Measurements from ENCODE around the gene GYG2.

The GYG2 gene

DNA sequence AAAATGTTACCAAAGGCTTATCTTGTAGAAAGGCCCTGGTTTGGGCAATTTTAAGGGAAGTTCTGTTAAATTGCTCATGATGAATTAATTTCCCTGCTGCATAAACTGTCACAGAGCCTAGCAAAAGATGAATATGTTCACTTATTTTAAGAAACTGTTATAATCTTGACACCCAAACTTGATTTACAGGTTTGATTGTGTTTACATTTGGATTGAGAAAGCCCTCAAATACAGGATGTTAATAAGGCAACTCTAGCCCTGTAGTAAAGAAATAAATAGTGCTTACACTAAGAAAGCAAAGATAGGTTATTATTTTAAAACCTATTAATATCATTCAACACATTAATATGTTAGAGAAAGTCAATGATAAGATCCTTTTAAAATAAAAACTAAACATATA, 18.3 kb downstream of the GYG2 start:
- H3K9me3 ChIP-seq (ENCODE audit: control insufficient read depth, low read depth, low read length) = no peaks in the 10 kb centered on the region
- no peak overlapping the region for H3K4me3 ChIP-seq (ENCODE audit: low read length)
- H3K36me3 ChIP-seq (ENCODE audit: control insufficient read depth, low read depth, low read length) = peaks cover 11% of the 10 kb centered on the region
- no peak overlapping the region for H3K9ac ChIP-seq (ENCODE audit: low read length)
- peaks cover 14% of the 10 kb centered on the region for H3K4me1 ChIP-seq (ENCODE audit: control insufficient read depth, low read depth, low read length)
- H3K27me3 ChIP-seq (ENCODE audit: control insufficient read depth, insufficient read depth, low read length) = no peaks in the 10 kb centered on the region
- H3K27ac ChIP-seq (ENCODE audit: low read length) = no peak overlapping the region

DNA sequence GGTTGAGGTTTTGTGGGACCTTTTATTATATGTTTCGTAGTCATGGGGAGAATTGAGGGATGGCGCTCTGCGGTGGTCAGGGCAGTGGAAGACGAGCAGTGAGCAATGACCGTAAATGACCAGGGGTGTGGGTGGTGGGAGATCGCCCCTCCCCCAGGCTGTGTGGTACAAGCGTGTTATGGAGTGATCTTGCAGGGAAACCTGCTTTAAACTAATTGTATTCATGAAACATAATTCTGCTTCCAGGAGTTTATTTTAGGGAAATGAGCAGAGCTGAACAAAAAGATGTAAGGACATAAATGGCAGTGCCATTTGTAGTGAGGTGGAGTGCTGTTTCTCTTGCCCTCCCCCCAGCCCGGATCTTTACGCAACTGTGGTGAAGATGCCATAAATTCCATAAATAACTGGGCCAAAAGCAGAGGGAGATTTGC, 20.2 kb downstream of the GYG2 start:
- H3K4me3 ChIP-seq (ENCODE audit: low read length) = no peak overlapping the region
- no peaks in the 10 kb centered on the region for H3K9me3 ChIP-seq (ENCODE audit: control insufficient read depth, low read depth, low read length)
- peaks cover 14% of the 10 kb centered on the region for H3K4me1 ChIP-seq (ENCODE audit: control insufficient read depth, low read depth, low read length)
- H3K9ac ChIP-seq (ENCODE audit: low read length) = no peak overlapping the region
- H3K27ac ChIP-seq (ENCODE audit: low read length) = no peak overlapping the region
- H3K27me3 ChIP-seq (ENCODE audit: control insufficient read depth, insufficient read depth, low read length) = no peaks in the 10 kb centered on the region
- peaks cover 12% of the 10 kb centered on the region for H3K36me3 ChIP-seq (ENCODE audit: control insufficient read depth, low read depth, low read length)

DNA sequence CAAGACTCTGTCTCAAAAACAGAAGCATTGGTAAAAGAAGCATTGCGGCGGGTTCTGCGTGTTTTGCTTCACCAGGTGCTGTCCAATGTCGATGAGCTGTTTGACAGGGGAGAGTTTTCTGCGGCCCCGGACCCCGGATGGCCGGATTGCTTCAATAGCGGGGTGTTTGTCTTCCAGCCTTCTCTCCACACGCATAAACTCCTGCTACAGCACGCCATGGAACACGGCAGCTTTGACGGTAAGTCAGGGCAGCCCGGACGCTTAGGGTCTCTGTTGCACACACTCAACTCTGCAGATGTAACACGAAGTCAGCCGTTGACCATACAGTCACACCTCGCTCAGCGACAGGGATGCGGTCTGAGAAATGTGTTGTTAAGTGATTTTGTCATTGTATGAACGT, 26.2 kb downstream of the GYG2 start:
- Histone ChIP-seq H3K4me3 (ENCODE audit: low read length) (no peak overlapping the region), H3K9me3 (ENCODE audit: control insufficient read depth, low read depth, low read length) (no peaks in the 10 kb centered on the region), H3K4me1 (ENCODE audit: control insufficient read depth, low read depth, low read length) (no peaks in the 10 kb centered on the region), H3K9ac (ENCODE audit: low read length) (no peak overlapping the region), H3K27me3 (ENCODE audit: control insufficient read depth, insufficient read depth, low read length) (no peaks in the 10 kb centered on the region), H3K27ac (ENCODE audit: low read length) (no peak overlapping the region), H3K36me3 (ENCODE audit: control insufficient read depth, low read depth, low read length) (peaks cover 54% of the 10 kb centered on the region)

DNA sequence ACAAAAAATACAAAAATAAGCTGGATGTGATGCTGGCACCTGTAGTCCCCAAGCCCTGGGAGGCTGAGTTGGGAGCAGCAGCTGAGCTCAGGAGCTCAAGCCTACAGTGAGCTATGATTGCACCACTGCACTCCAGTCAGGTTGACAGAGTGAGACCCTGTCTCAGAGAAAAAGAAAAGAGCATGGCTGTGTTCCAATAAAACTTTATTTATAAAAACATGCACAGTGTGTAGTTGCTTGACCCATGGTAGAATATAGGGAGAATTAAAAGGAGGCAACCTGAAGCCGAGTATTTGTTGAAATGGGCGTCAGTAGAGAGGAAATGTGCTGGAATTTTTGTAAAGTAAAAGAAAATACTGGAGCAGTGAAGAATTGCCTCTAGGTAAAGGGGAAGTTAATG, 27.0 kb downstream of the GYG2 start:
- Histone ChIP-seq H3K4me3 (ENCODE audit: low read length) (no peak overlapping the region), H3K27ac (ENCODE audit: low read length) (no peak overlapping the region), H3K9ac (ENCODE audit: low read length) (no peak overlapping the region), H3K27me3 (ENCODE audit: control insufficient read depth, insufficient read depth, low read length) (no peaks in the 10 kb centered on the region), H3K36me3 (ENCODE audit: control insufficient read depth, low read depth, low read length) (peaks cover 59% of the 10 kb centered on the region), H3K9me3 (ENCODE audit: control insufficient read depth, low read depth, low read length) (no peaks in the 10 kb centered on the region), H3K4me1 (ENCODE audit: control insufficient read depth, low read depth, low read length) (no peaks in the 10 kb centered on the region)

DNA sequence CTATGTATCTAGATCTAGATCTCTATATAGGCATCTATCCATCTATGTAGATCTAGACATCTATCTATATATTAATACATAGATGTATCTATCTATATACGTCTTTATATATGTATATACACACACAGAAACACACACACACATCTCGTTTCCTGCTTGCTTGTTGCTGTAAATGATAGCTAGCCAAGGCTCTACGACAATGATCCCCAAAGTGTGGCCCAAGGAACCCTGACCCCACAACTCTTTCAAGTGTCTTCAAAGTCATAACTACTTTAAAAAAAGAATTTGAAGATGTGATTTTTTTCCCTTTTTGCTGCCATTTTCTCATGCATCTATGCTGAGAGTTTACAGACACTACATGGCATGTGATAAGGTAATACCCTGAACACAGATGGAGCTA, 28.8 kb downstream of the GYG2 start:
- no peak overlapping the region for H3K9ac ChIP-seq (ENCODE audit: low read length)
- H3K36me3 ChIP-seq (ENCODE audit: control insufficient read depth, low read depth, low read length) = peaks cover 76% of the 10 kb centered on the region

DNA sequence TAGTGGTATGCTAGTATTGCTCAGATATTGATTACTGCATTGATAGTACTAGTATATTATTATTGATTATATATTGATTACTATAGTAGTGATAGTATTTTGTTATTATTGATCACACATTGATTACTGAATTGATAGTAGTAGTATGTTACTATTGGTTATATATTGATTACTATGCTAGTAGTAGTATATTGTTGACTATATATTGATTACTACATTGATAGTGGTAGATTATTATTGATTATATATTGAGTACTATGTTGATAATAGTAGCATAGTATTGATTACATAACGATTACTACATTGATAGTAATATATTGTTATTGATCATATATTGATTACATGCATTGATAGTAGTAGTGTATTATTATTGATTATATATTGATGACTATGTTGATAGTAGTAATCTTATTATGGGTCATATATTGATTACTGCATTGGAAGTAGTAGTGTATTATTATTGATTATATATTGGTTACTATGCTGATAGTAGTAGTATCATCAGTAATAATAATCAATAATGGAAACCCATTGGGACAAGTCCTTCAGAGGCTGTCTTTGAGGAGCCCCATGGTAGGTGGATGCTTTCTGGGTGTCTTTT, 30.6 kb downstream of the GYG2 start:
- Histone ChIP-seq H3K9ac (ENCODE audit: low read length) (no peak overlapping the region), H3K4me1 (ENCODE audit: control insufficient read depth, low read depth, low read length) (peaks cover 5% of the 10 kb centered on the region), H3K27ac (ENCODE audit: low read length) (no peak overlapping the region), H3K27me3 (ENCODE audit: control insufficient read depth, insufficient read depth, low read length) (no peaks in the 10 kb centered on the region), H3K9me3 (ENCODE audit: control insufficient read depth, low read depth, low read length) (no peaks in the 10 kb centered on the region), H3K4me3 (ENCODE audit: low read length) (no peak overlapping the region), H3K36me3 (ENCODE audit: control insufficient read depth, low read depth, low read length) (peaks cover 79% of the 10 kb centered on the region)

More for the DNA sequence above, 28.8 kb downstream of the GYG2 start:
- Histone ChIP-seq H3K4me3 (ENCODE audit: low read length) (no peak overlapping the region), H3K4me1 (ENCODE audit: control insufficient read depth, low read depth, low read length) (no peaks in the 10 kb centered on the region), H3K27me3 (ENCODE audit: control insufficient read depth, insufficient read depth, low read length) (no peaks in the 10 kb centered on the region), H3K9me3 (ENCODE audit: control insufficient read depth, low read depth, low read length) (no peaks in the 10 kb centered on the region), H3K27ac (ENCODE audit: low read length) (no peak overlapping the region)

DNA sequence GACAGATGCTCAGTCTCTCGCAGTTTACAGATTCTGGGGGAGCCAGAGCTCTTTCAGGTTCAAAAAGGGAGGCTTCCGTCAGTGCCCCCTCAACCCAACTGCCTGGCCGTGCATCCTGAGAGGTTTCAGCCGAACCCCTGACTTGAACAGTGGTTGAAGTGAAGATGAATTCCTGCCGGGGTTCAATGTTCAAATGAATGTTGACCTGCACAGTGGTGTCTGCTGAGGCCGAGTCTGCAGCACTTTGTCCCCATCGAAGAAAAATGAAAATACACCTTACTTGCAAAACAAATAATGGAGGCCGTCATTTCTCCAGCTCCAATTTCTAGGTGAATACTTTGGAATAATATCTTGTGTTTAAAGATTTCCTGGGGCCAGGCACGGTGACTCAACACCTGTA, 33.7 kb downstream of the GYG2 start:
- peaks cover 76% of the 10 kb centered on the region for H3K36me3 ChIP-seq (ENCODE audit: control insufficient read depth, low read depth, low read length)

DNA sequence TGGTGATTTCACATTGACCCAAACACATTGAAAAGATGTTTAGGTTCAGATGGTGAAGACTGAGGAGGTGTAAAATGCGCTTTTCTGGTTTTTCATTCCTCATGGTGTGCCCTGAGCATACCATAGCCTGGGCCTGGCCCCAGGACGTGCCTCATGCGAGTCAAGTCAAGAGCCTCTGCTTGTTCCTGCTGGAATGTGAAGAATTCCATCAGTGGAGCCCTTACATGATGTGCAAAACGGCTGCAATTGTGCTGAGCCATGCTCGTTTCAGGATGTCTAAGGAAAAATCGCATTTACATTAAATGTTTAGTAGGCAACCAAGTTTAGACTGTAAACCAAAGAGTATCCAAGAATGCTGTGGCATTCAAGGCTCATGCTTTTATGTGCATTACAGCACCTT, 34.9 kb downstream of the GYG2 start:
- Histone ChIP-seq H3K36me3 (ENCODE audit: control insufficient read depth, low read depth, low read length) (peaks cover 67% of the 10 kb centered on the region), H3K9ac (ENCODE audit: low read length) (no peak overlapping the region), H3K27ac (ENCODE audit: low read length) (no peak overlapping the region), H3K4me3 (ENCODE audit: low read length) (no peak overlapping the region), H3K27me3 (ENCODE audit: control insufficient read depth, insufficient read depth, low read length) (no peaks in the 10 kb centered on the region), H3K9me3 (ENCODE audit: control insufficient read depth, low read depth, low read length) (no peaks in the 10 kb centered on the region), H3K4me1 (ENCODE audit: control insufficient read depth, low read depth, low read length) (peaks cover 5% of the 10 kb centered on the region)

More for the DNA sequence above, 33.7 kb downstream of the GYG2 start:
- H3K4me1 ChIP-seq (ENCODE audit: control insufficient read depth, low read depth, low read length) = peaks cover 5% of the 10 kb centered on the region
- no peaks in the 10 kb centered on the region for H3K27me3 ChIP-seq (ENCODE audit: control insufficient read depth, insufficient read depth, low read length)
- H3K27ac ChIP-seq (ENCODE audit: low read length) = no peak overlapping the region
- no peak overlapping the region for H3K9ac ChIP-seq (ENCODE audit: low read length)
- H3K9me3 ChIP-seq (ENCODE audit: control insufficient read depth, low read depth, low read length) = no peaks in the 10 kb centered on the region
- no peak overlapping the region for H3K4me3 ChIP-seq (ENCODE audit: low read length)

DNA sequence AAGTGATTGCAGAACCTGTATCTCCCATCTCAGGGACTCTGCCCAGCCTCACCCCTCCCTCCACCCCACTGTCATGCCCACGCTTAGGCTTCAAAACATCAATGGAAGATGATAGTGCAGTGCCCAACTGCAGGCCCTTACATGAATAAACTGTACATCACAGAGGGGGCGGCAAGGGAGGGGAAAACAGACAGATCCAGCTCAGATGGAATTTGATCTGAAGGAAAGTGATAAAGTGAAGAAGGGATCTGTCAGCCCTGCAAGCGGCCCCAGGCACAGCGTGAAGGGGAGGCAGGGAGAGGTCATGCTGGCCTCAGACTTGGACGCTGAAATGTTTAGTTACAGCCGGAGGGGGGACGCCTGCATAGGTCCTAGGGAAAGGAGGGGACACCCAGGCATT, 38.5 kb downstream of the GYG2 start:
- H3K9me3 ChIP-seq (ENCODE audit: control insufficient read depth, low read depth, low read length) = no peaks in the 10 kb centered on the region
- no peak overlapping the region for H3K4me3 ChIP-seq (ENCODE audit: low read length)
- peaks cover 40% of the 10 kb centered on the region for H3K36me3 ChIP-seq (ENCODE audit: control insufficient read depth, low read depth, low read length)
- peaks cover 5% of the 10 kb centered on the region for H3K4me1 ChIP-seq (ENCODE audit: control insufficient read depth, low read depth, low read length)
- H3K27me3 ChIP-seq (ENCODE audit: control insufficient read depth, insufficient read depth, low read length) = no peaks in the 10 kb centered on the region
- H3K9ac ChIP-seq (ENCODE audit: low read length) = no peak overlapping the region
- no peak overlapping the region for H3K27ac ChIP-seq (ENCODE audit: low read length)

DNA sequence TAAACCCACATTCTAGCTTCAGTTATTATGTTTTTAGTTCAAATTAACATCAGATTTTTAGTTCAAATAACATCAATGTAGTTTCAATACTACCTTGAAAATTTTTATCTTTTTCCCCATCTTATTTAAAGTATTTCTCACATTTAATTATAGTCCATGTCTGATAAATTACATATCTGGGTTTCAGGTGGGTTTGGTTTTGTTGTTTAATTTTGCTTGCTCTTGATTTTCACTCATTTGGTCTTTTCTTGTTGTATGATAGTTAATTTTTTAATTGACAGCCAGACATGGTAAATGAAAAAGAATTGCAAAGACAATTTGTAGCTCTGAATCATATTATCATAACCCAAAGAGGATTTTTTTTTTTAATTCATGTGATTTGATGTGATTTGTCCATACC, 41.9 kb downstream of the GYG2 start:
- no peak overlapping the region for H3K4me3 ChIP-seq (ENCODE audit: low read length)
- peaks cover 14% of the 10 kb centered on the region for H3K36me3 ChIP-seq (ENCODE audit: control insufficient read depth, low read depth, low read length)
- peaks cover 7% of the 10 kb centered on the region for H3K4me1 ChIP-seq (ENCODE audit: control insufficient read depth, low read depth, low read length)
- no peak overlapping the region for H3K27ac ChIP-seq (ENCODE audit: low read length)
- no peak overlapping the region for H3K9ac ChIP-seq (ENCODE audit: low read length)
- no peaks in the 10 kb centered on the region for H3K27me3 ChIP-seq (ENCODE audit: control insufficient read depth, insufficient read depth, low read length)
- no peaks in the 10 kb centered on the region for H3K9me3 ChIP-seq (ENCODE audit: control insufficient read depth, low read depth, low read length)

DNA sequence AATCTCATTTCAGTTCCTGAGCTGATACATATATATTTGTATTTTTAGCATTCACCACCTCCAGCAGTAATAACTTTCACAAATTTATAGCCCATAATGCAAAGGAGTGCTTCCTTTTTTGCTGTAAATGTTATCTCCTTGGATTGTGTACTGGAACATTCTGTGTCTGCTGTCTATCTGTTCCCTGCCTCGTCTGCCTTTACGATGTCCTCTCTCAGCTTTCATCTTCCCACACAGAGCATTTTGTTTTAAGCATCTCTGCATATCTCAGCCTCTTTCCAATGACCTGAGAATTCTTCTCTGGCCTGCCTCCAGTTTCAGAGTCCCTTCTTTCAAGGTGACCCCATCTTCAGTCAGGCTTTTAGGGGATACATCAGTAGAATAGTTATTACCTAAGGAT, 43.1 kb downstream of the GYG2 start:
- H3K27ac ChIP-seq (ENCODE audit: low read length) = no peak overlapping the region
- H3K4me1 ChIP-seq (ENCODE audit: control insufficient read depth, low read depth, low read length) = peaks cover 7% of the 10 kb centered on the region
- H3K9me3 ChIP-seq (ENCODE audit: control insufficient read depth, low read depth, low read length) = no peaks in the 10 kb centered on the region
- H3K36me3 ChIP-seq (ENCODE audit: control insufficient read depth, low read depth, low read length) = peaks cover 8% of the 10 kb centered on the region
- H3K4me3 ChIP-seq (ENCODE audit: low read length) = no peak overlapping the region
- no peaks in the 10 kb centered on the region for H3K27me3 ChIP-seq (ENCODE audit: control insufficient read depth, insufficient read depth, low read length)
- H3K9ac ChIP-seq (ENCODE audit: low read length) = no peak overlapping the region

DNA sequence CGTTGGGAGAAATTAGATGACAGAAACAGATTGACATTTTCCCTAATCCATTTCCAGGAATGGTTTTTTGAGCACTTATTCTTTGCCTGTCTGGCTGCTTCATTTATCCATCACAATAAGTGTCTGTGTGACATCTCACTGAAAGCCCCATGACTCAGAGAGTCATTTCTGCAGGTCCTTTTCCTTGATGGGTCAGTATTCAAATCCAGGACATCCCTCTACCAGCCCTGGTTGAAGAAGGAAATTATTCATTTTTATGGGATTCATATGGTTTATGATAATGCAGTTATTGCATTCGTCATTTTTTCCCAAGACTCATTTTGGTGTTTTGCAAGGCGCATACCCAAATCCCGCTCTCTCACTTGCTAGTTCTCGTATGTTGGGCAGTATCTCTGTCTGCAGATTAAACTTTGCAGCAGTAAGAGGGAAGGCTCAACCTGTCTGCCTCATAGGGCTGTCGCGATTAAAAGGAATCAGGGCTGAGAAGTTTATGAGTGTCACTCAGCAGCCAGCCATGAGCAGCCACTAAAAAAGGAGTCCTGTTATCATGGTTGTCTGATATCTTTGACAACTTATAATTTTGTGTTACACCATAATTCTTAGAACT, 44.0 kb downstream of the GYG2 start:
- Histone ChIP-seq H3K4me1 (ENCODE audit: control insufficient read depth, low read depth, low read length) (peaks cover 7% of the 10 kb centered on the region), H3K27ac (ENCODE audit: low read length) (no peak overlapping the region), H3K4me3 (ENCODE audit: low read length) (no peak overlapping the region), H3K9ac (ENCODE audit: low read length) (no peak overlapping the region), H3K9me3 (ENCODE audit: control insufficient read depth, low read depth, low read length) (no peaks in the 10 kb centered on the region), H3K27me3 (ENCODE audit: control insufficient read depth, insufficient read depth, low read length) (no peaks in the 10 kb centered on the region), H3K36me3 (ENCODE audit: control insufficient read depth, low read depth, low read length) (peaks cover 2% of the 10 kb centered on the region)
